Measurements from ENCODE around the gene CSNK1G2.
A peak's percentile ranks its signal among the peaks of the same experiment; 100 is the strongest.
"Not testable (repeated sequence)": the region's sequence is repeated elsewhere in the genome, so short reads cannot be mapped to it uniquely, and the experiment has no call there.

CSNK1G2 gene

DNA sequence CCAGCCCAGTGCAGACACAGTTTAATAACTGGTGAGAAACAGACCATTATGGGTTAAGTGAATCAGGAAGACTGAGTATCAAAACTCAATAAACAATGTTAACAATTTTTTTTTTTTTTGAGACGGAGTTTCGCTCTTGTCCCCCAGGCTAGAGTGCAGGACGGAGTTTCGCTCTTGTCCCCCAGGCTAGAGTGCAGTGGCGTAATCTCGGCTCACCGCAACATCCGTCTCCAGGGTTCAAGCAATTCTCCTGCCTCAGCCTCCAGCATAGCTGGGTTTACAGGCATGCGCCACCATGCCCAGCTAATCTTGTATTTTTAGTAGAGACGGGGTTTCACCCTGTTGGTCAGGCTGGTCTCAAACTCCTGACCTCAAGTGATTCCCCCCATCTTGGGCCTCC lies 47.5 kb downstream of the CSNK1G2 start:
- DNase-seq (ENCODE audit: low spot score), result not testable (repeated sequence)

DNA sequence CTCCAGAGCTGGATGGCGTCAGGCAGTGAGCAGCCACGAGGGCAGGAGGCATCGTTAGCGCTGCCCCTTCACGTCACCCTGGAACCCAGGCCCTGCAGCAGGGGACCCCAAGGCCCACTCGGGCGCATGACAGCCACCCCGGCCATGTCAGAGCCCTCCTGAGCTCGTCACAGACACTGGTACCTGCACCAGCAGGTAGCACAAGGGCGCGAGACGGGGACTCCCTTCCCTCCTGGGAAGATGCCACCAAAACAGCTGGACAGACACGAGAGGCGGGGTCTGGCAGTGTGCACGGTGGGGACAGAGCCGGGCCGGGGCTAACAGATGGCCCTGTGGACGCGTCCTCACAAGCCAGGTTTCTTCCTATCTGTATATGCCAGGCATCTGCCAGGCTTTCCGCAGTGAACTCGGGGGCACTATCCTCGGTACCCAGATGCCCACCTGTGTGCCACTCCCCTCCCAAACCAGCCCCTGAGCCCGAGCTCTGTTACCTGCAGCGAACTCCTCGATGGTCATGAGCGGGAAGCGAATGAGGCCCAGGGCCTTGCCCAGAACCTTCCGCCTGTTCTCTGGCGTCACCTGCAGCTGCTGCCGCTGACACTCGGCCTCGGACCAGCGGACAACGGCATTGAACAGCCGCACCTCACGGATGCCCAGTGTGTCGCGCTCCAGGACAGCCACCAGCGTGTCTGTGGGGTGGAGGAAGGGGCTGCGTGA lies 48.7 kb downstream of the CSNK1G2 start:
- no peak for DNase-seq (ENCODE audit: low spot score)

GRCh38 chr19:1990230-1991017 lies 49.5 kb downstream of the CSNK1G2 start:
- no peak for DNase-seq (ENCODE audit: low spot score)

DNA sequence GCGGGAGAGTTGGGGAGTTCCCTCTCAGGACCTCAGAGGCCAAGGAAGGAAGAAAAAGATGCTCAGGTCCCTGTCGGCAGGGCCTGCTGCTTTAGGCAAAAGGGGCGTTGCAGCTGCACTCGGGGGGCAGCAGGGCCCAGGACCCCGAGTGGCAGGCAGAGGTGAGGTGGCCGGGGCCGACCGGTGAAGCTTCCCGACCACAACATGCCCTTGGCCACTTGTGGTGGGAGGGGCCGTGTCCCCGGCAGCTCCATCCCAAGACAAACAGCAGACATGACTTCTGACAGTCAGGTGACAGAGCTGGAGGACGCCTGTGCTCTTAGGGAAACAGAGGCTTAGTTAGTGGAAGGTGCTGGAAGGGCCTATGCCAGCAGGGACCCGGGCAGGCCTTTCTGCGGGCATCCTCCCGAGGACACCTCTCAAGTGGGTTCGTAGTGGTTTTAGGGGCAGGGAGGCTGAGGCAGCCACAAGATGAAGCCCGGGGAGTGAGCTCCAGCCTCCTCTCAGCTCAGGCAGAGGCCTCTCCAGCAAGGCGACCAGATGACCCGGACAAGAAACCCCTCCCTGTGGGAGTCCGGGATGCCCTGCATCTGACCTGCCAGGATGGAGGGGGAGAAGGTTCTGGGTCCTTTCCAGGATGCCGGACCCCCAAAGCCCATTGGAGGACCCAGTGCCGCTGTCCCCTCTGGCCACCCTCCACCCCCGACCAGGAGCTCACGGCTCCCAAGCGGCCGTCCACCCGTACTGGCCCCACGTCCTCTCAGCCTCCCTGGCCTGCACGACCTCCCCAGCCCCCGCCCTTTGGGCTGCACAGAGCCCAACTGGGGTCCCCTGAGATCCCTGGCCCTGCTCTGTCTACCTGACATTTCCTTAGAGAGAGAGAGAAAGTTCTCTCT lies 50.3 kb downstream of the CSNK1G2 start:
- DNase-seq (ENCODE audit: low spot score), result no peak

GRCh38 chr19:1992759-1993260 lies 51.8 kb downstream of the CSNK1G2 start:
- peak; percentile 54 for DNase-seq (ENCODE audit: low spot score)

DNA sequence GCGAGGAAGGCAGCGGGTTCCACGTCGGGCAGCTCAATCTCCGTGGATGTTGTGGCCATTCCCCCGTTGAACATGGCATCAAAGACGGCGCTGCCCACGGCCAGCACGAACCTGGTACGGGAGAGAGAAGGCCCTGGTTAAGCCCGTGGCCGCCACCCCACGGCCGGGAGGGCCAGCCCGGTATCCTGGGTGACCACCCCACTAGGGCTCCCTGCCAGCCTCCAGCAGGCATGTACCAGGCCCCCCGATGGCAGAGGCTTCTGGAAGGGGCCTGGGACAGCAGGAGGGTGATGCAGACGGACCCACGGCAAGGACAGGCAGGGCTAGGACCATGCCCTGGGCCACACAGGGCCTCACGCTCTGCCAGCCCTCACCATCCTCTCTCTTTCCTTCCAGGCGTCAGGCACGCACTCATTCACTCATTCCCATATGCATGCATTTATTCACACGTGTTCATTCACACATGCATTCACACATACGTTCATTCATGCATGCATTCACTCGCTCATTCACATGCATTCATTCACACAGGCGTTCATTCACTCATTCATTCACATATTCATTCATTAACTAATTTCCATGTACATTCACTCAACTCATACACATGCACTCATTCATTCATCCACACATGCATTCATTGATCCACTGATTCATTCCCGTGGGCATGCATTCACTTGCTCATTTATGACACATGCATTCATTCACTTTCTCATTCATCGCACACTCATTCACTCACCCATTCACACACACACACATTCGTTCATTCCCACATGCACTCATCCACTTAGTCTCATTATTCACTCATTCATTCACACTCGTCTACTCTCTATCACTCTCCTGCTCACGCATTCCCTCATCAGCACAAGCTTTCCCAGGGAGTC lies 56.6 kb downstream of the CSNK1G2 start:
- no peak for DNase-seq (ENCODE audit: low spot score)

GRCh38 chr19:1998712-1999708 lies 58.0 kb downstream of the CSNK1G2 start:
- no peak for DNase-seq (ENCODE audit: low spot score)

GRCh38 chr19:1999856-2000515 lies 59.0 kb downstream of the CSNK1G2 start:
- no peak for DNase-seq (ENCODE audit: low spot score)

GRCh38 chr19:2003874-2004273 lies 62.9 kb downstream of the CSNK1G2 start:
- no peak for DNase-seq (ENCODE audit: low spot score)

DNA sequence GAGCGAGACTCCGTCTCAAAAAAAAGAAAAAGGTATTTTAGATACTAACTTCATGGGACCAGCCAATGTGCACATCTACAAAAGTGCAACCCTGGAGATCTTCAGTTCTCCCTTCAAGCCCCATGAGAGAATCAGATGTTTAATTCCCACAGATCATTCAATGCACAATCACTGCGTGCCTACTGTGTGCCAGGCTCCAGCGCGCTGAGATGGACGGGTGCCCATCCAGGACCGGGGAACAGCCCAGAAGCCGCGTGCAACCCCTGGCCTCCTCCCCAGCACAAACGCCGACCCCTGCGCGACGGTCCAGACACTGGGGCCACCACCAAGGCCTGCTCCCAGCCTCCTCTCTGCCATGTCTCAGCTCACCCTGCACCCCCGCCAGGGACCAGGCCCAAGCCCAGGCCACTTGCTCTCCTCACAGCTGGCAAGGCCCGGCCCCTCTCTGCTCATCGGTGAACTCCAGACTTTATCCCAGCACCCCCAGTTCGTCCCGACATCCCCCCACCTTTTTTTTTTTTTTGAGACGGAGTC lies 69.2 kb downstream of the CSNK1G2 start:
- DNase-seq (ENCODE audit: low spot score), result no peak

GRCh38 chr19:2011169-2011568 lies 70.2 kb downstream of the CSNK1G2 start:
- DNase-seq (ENCODE audit: low spot score), result no peak

- no peak for DNase-seq (ENCODE audit: low spot score)
These were observed 72.1 kb downstream of the CSNK1G2 start for GRCh38 chr19:2012941-2013682.

DNA sequence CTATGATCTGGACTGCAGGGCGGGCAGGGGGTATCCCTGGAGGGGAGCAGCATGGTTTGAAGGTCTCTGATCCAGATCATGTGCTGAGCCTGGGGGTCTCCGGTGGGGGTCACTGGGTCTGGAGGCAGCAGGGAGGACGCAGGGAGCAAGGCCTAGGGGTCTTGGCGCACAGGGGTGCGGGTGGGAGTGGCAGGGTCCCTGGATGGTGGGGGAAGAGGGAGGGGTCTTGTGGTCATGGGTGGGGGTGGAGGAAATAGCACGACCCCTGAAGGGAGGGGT lies 72.7 kb downstream of the CSNK1G2 start:
- no peak for DNase-seq (ENCODE audit: low spot score)

GRCh38 chr19:2014131-2014571 lies 73.2 kb downstream of the CSNK1G2 start:
- DNase-seq (ENCODE audit: low spot score), result no peak

DNA sequence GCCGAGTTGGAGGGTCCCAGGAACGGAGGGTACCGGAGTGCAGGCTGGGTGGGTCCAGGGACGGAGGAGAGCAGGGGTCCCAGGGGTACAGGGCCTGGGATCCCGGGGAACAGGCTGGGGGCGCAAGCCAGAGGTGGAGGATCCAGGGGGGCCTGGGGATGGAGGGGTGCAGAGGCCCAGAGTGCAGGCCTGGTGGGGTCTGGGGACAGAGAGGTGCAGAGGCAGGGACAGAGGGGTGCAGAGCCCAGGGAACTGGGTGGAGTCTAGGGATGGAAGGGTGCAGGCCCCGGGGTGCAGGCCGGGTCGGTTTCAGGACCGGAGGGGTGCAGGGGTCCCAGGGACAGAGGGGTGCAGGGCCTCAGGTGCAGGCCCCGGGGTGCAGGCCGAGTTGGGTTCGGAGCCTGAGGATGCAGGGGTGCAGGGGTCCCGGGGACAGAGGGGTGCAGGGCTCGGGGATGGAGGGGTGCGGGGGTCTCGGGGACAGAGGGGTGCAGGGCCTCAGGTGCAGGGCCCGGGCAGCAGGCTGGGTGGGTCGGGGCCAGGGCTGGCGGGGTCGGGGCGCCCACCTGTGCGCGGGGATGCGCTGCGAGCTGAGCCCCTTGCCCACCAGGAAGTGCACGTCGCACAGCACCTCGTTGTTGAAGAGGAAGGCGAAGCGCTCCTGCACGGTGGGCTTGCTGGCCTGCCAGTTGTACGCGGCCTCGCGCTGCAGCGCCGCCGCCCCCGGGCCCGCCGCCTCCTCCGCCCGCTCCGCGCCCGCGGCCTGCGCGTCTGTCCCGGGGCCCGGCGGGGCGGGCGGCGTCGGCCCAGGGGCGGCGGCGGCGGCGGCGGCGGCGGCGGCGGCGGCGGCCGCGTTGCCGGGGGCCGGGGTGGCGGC lies 74.0 kb downstream of the CSNK1G2 start:
- peak; percentile 23 for DNase-seq (ENCODE audit: low spot score)

DNA sequence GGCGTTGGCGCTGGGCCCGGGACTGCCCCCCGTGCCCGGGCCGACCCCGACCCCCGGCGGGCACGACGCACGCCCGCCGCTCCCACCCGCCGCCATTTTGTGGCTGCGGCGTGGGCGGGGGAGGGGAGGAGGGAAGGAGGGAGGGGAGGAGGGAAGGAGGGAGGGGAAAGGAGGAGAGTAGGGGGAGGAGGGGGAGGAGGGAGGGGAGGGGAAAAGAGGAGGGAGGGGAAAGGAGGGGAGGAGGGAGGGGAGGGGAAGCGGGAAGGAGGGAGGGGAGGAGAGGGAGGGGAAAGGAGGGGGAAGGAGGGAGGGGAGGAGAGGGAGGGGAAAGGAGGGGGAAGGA lies 74.6 kb downstream of the CSNK1G2 start, which contains the start of gene BTBD2:
Gene BTBD2 (minus strand): TSS at position 107 of the 343 bp plus-strand sequence. CDS start 11 bp downstream, at position 96.
- peak; percentile 30 for DNase-seq (ENCODE audit: low spot score)

DNA sequence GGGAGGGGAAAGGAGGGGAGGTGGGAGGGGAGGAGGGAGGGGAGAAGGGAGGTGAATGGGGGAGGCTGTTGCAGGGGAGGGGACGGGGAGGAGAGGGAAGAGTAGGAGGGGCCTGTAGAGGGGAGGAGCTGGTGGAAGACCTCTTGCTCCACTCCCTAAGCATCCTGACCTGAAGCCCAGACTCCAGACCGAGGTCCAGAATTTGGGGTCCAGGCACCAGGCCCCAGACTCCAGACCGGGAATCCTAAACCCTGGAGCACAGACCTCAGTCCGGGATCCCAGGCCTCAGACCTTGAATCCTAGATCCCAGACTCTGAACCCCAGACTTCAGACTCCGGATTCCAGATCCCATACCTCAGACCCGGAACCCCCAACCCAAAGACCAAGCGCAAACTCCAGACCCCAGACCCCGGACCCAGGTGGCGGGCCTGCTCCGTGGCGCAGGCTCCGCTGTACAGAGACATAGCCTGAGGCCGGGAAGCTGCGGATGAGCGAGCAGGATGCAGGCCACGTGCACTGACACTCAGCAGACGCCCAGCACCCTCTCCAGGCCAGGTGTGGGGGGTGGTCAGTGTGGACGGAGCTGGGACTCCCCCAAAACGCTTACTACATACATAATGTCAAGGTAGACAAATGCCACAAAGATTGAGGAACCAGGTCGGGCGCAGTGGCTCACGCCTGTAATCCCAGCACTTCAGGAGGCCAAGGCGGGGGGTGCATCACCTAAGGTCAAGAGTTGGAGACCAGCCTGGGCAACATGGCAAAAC lies 75.3 kb downstream of the CSNK1G2 start:
- DNase-seq (ENCODE audit: low spot score), result peak; percentile 32

Data from hematopoietic multipotent progenitor cell treated with erythropoietin and hydrocortisone succinate and interleukin-3 and kit ligand, for 15 days (in vitro differentiated cells).